ENCODE data around the gene SOHLH1.

SOHLH1 gene

GRCh38 chr9:135731454-135731853, 32.2 kb upstream of the SOHLH1 start:
- Histone ChIP-seq H2AFZ (ENCODE audit: low read depth) (no peak overlapping the region), H3K79me2 (ENCODE audit: insufficient read depth, low read depth) (no peaks in the 10 kb centered on the region), H3K27me3 (ENCODE audit: insufficient read depth, low read depth) (peaks cover 69% of the 10 kb centered on the region), H4K20me1 (ENCODE audit: insufficient read depth) (no peaks in the 10 kb centered on the region), H3K4me1 (ENCODE audit: low read depth, poor library complexity, severe bottlenecking) (no peaks in the 10 kb centered on the region), H3K4me2 (no peak overlapping the region), H3K36me3 (ENCODE audit: insufficient read depth) (no peaks in the 10 kb centered on the region), H3K27ac (no peak overlapping the region), H3K9ac (no peak overlapping the region), H3K4me3 (IDR thresholded peaks at IDR 0.05; ENCODE audit: insufficient read depth, low read depth, low read length) (no peak overlapping the region)
- TF ChIP-seq CTCF (conservative IDR thresholded peaks at IDR 0.05; ENCODE audit: low read depth, low read length): no peak

GRCh38 chr9:135729480-135729879, 30.2 kb upstream of the SOHLH1 start:
- Histone ChIP-seq H3K9ac (no peak overlapping the region), H3K79me2 (ENCODE audit: insufficient read depth, low read depth) (no peaks in the 10 kb centered on the region), H3K4me3 (IDR thresholded peaks at IDR 0.05; ENCODE audit: insufficient read depth, low read depth, low read length) (no peak overlapping the region), H3K36me3 (ENCODE audit: insufficient read depth) (no peaks in the 10 kb centered on the region), H3K27ac (no peak overlapping the region), H3K4me1 (ENCODE audit: low read depth, poor library complexity, severe bottlenecking) (no peaks in the 10 kb centered on the region), H3K4me2 (no peak overlapping the region), H4K20me1 (ENCODE audit: insufficient read depth) (no peaks in the 10 kb centered on the region), H3K27me3 (ENCODE audit: insufficient read depth, low read depth) (peaks cover 66% of the 10 kb centered on the region), H2AFZ (ENCODE audit: low read depth) (no peak overlapping the region)
- no peak for TF ChIP-seq CTCF (conservative IDR thresholded peaks at IDR 0.05; ENCODE audit: low read depth, low read length)

GRCh38 chr9:135728436-135729110, 29.3 kb upstream of the SOHLH1 start:
- H3K27me3 ChIP-seq (ENCODE audit: insufficient read depth, low read depth): peaks cover 67% of the 10 kb centered on the region
- H3K27ac ChIP-seq: no peak overlapping the region
- no peaks in the 10 kb centered on the region for H3K79me2 ChIP-seq (ENCODE audit: insufficient read depth, low read depth)
- no peak for TF ChIP-seq CTCF (conservative IDR thresholded peaks at IDR 0.05; ENCODE audit: low read depth, low read length)
- H3K4me3 ChIP-seq (IDR thresholded peaks at IDR 0.05; ENCODE audit: insufficient read depth, low read depth, low read length): no peak overlapping the region
- H2AFZ ChIP-seq (ENCODE audit: low read depth): no peak overlapping the region
- H3K4me1 ChIP-seq (ENCODE audit: low read depth, poor library complexity, severe bottlenecking): no peaks in the 10 kb centered on the region
- H3K9ac ChIP-seq: no peak overlapping the region
- no peaks in the 10 kb centered on the region for H3K36me3 ChIP-seq (ENCODE audit: insufficient read depth)
- H4K20me1 ChIP-seq (ENCODE audit: insufficient read depth): no peaks in the 10 kb centered on the region
- no peak overlapping the region for H3K4me2 ChIP-seq

GRCh38 chr9:135727257-135727875, 28.1 kb upstream of the SOHLH1 start:
- no peaks in the 10 kb centered on the region for H3K4me1 ChIP-seq (ENCODE audit: low read depth, poor library complexity, severe bottlenecking)
- H3K4me2 ChIP-seq: no peak overlapping the region
- no peak for TF ChIP-seq CTCF (conservative IDR thresholded peaks at IDR 0.05; ENCODE audit: low read depth, low read length)
- H3K27ac ChIP-seq: no peak overlapping the region
- H3K27me3 ChIP-seq (ENCODE audit: insufficient read depth, low read depth): peaks cover 77% of the 10 kb centered on the region
- no peaks in the 10 kb centered on the region for H3K36me3 ChIP-seq (ENCODE audit: insufficient read depth)
- H2AFZ ChIP-seq (ENCODE audit: low read depth): no peak overlapping the region
- H3K9ac ChIP-seq: no peak overlapping the region
- H3K4me3 ChIP-seq (IDR thresholded peaks at IDR 0.05; ENCODE audit: insufficient read depth, low read depth, low read length): no peak overlapping the region
- H4K20me1 ChIP-seq (ENCODE audit: insufficient read depth): no peaks in the 10 kb centered on the region
- no peaks in the 10 kb centered on the region for H3K79me2 ChIP-seq (ENCODE audit: insufficient read depth, low read depth)

Measured in KMS-11 (cell line).